Mesenchymal stem cell (in vitro differentiated cells and primary cell): ENCODE data around the gene SPATA9.
"Not testable (repeated sequence)": the region's sequence is repeated elsewhere in the genome, so short reads cannot be mapped to it uniquely, and the experiment has no call there.

Experiments
- DNase-seq: peaks from one replicate; pipeline ENCODE4 v3.0.0-alpha.2; 2013
- H2AFZ ChIP-seq: one replicate; pipeline ENCODE4 v1.6.1; 2013; ENCODE audit warnings: low read depth, mild to moderate bottlenecking, control low read depth, inconsistent platforms, low read length, moderate library complexity
- H2AK5ac ChIP-seq: 2 replicates; pipeline ENCODE4 v1.6.1; 2013; ENCODE audit warnings: low read length, moderate library complexity, mild to moderate bottlenecking, inconsistent platforms; ENCODE audit not compliant: severe bottlenecking
- H2BK120ac ChIP-seq: one replicate; pipeline ENCODE4 v1.6.1; 2013; ENCODE audit warnings: low read depth, mild to moderate bottlenecking, inconsistent platforms, low read length, moderate library complexity
- H2BK12ac ChIP-seq, 2 experiments: one replicate each; pipeline ENCODE4 v1.6.1; 2013; ENCODE audit warnings: inconsistent platforms in 2 of 2, low read length in 2 of 2, mild to moderate bottlenecking in 2 of 2, moderate library complexity in 2 of 2, control low read depth in 1 of 2
- H2BK15ac ChIP-seq: one replicate; pipeline ENCODE4 v1.6.1; 2013; ENCODE audit warnings: mild to moderate bottlenecking, low read depth, inconsistent platforms; ENCODE audit not compliant: poor library complexity, severe bottlenecking
- H2BK5ac ChIP-seq: 2 replicates; pipeline ENCODE4 v1.6.1; 2013; ENCODE audit warnings: low read depth, mild to moderate bottlenecking, low read length, control low read depth, inconsistent platforms; ENCODE audit not compliant: poor library complexity, severe bottlenecking
- H3K14ac ChIP-seq, 2 experiments: one replicate each; pipeline ENCODE4 v1.6.1; 2013; ENCODE audit warnings: inconsistent platforms in 2 of 2, low read length in 2 of 2, control low read depth in 1 of 2, mild to moderate bottlenecking in 1 of 2, moderate library complexity in 1 of 2
- H3K18ac ChIP-seq, 2 experiments: one replicate each; pipeline ENCODE4 v1.6.1; 2013; ENCODE audit warnings: inconsistent platforms in 2 of 2, low read length in 2 of 2, control low read depth in 1 of 2, low read depth in 1 of 2, mild to moderate bottlenecking in 1 of 2
- H3K23ac ChIP-seq, 2 experiments: one replicate each; pipeline ENCODE4 v1.6.1; 2013; ENCODE audit warnings: inconsistent platforms in 2 of 2, low read length in 2 of 2, mild to moderate bottlenecking in 2 of 2, moderate library complexity in 2 of 2, control low read depth in 1 of 2
- H3K27ac ChIP-seq: 2 replicates; pipeline ENCODE4 v1.5.1; 2013; ENCODE audit warnings: mild to moderate bottlenecking, moderate library complexity, low read length, control low read depth, inconsistent platforms; ENCODE audit not compliant: poor library complexity, severe bottlenecking
- H3K27me3 ChIP-seq, 2 experiments: 2 replicates each; pipeline versions ENCODE4 v1.6.1 to v1.7.0; 2013; ENCODE audit warnings: low read length in 2 of 2, mild to moderate bottlenecking in 2 of 2, moderate library complexity in 2 of 2, control low read depth in 1 of 2, inconsistent platforms in 1 of 2; ENCODE audit not compliant: control insufficient read depth in 1 of 2, insufficient read depth in 1 of 2
- H3K36me3 ChIP-seq, 2 experiments: 2 replicates each; pipeline versions ENCODE4 v1.6.1 to v1.7.0; 2013; ENCODE audit warnings: low read length in 2 of 2, control low read depth in 1 of 2, inconsistent platforms in 1 of 2, low read depth in 1 of 2, mild to moderate bottlenecking in 1 of 2; ENCODE audit not compliant: insufficient read depth in 2 of 2, control insufficient read depth in 1 of 2
- H3K4ac ChIP-seq, 2 experiments: one replicate each; pipeline ENCODE4 v1.6.1; 2013; ENCODE audit warnings: inconsistent platforms in 2 of 2, low read length in 2 of 2, mild to moderate bottlenecking in 2 of 2, moderate library complexity in 2 of 2, control low read depth in 1 of 2, low read depth in 1 of 2
- H3K4me1 ChIP-seq: 2 replicates; pipeline ENCODE4 v1.6.1; 2013; ENCODE audit warnings: low read depth, low read length, control low read depth; ENCODE audit not compliant: control insufficient read depth, insufficient read depth
- H3K4me2 ChIP-seq: 2 replicates; pipeline ENCODE4 v1.6.1; 2013; ENCODE audit warnings: low read length, mild to moderate bottlenecking, inconsistent platforms; ENCODE audit not compliant: poor library complexity, severe bottlenecking
- H3K4me3 ChIP-seq, 2 experiments: 2 replicates each; pipeline versions ENCODE4 v1.5.1 to v1.7.0; 2013; ENCODE audit warnings: low read length in 2 of 2, mild to moderate bottlenecking in 2 of 2, control low read depth in 1 of 2, low read depth in 1 of 2; ENCODE audit not compliant: insufficient read depth in 1 of 2
- H3K79me1 ChIP-seq: replicated peaks from 2 replicates; pipeline ENCODE4 v1.6.1; 2013; ENCODE audit warnings: mild to moderate bottlenecking, control low read depth, low read length, inconsistent platforms; ENCODE audit not compliant: poor library complexity, severe bottlenecking
- H3K9ac ChIP-seq: 2 replicates; pipeline ENCODE4 v1.7.0; 2013; ENCODE audit warnings: mild to moderate bottlenecking, low read length, moderate library complexity
- H3K9me3 ChIP-seq: 2 replicates; pipeline ENCODE4 v1.7.0; 2013; ENCODE audit warnings: mild to moderate bottlenecking, low read length; ENCODE audit not compliant: control insufficient read depth
- H4K8ac ChIP-seq: one replicate; pipeline ENCODE4 v1.6.1; 2013; ENCODE audit warnings: inconsistent platforms, mild to moderate bottlenecking, low read length, moderate library complexity
- H4K91ac ChIP-seq: one replicate; pipeline ENCODE4 v1.6.1; 2013; ENCODE audit warnings: mild to moderate bottlenecking, low read length, inconsistent platforms
- whole genome bisulfite sequencing: methylation state at CpG from one replicate; pipeline ENCODE4 v1.1.7; 2013; ENCODE audit warnings: mixed read lengths; 5-methylcytosine and 5-hydroxymethylcytosine counted together

SPATA9 gene

DNA sequence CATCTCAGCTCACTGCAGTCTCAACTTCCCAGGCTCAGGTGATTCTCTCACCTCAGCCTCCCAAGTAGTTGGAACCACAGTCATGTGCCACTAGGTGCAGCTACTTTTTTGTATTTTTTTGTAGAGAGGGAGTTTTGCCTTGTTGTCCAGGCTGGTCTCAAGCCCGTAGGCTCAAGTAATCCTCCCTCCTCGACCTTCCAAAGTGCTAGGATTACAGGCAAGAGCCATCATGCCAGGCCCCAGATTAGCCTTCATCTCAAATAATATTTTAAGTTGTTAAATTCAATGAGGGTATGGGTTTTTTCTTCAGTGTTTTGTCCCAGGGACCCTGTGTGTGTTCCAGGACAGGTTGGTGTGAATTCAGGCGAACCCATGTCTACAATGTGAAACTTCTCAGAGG lies 48.7 kb downstream of the SPATA9 start:
- H3K14ac ChIP-seq: no peak overlapping the region
- H3K4me1 ChIP-seq: peaks cover 2% of the 10 kb centered on the region
- no peak overlapping the region for H3K18ac ChIP-seq
- H2BK15ac ChIP-seq: no peak overlapping the region
- no peak overlapping the region for H3K4ac ChIP-seq
- no peak overlapping the region for H2BK12ac ChIP-seq
- no peak overlapping the region for H3K9ac ChIP-seq
- no peak overlapping the region for H4K91ac ChIP-seq
- no peaks in the 10 kb centered on the region for H3K36me3 ChIP-seq
- H2BK5ac ChIP-seq: no peak overlapping the region
- no peaks in the 10 kb centered on the region for H3K9me3 ChIP-seq
- no peak overlapping the region for H3K23ac ChIP-seq
- no peak overlapping the region for H3K4me3 ChIP-seq
- no peak overlapping the region for H2BK120ac ChIP-seq
- WGBS: 100% methylated on average over 2 of the region's 3 CpGs
- no peaks in the 10 kb centered on the region for H3K27me3 ChIP-seq
- no peak overlapping the region for H4K8ac ChIP-seq
- no peak overlapping the region for H2AK5ac ChIP-seq
- no peak for DNase-seq
- no peaks in the 10 kb centered on the region for H3K79me1 ChIP-seq
- H2AFZ ChIP-seq: no peak overlapping the region
- no peak overlapping the region for H3K4me2 ChIP-seq
- H3K27ac ChIP-seq: no peak overlapping the region

- H3K36me3 ChIP-seq: no peaks in the 10 kb centered on the region
- no peak overlapping the region for H3K4me2 ChIP-seq
- H2BK120ac ChIP-seq: no peak overlapping the region
- H2BK12ac ChIP-seq: no peak overlapping the region
- H2BK15ac ChIP-seq: no peak overlapping the region
- H4K8ac ChIP-seq: no peak overlapping the region
- H3K9ac ChIP-seq: no peak overlapping the region
- peaks cover 2% of the 10 kb centered on the region for H3K4me1 ChIP-seq
- H3K27ac ChIP-seq: no peak overlapping the region
- H2AK5ac ChIP-seq: no peak overlapping the region
- no peak overlapping the region for H2AFZ ChIP-seq
- WGBS: 95% methylated on average over 3 of the region's 3 CpGs
- no peak for DNase-seq
- H3K27me3 ChIP-seq: no peaks in the 10 kb centered on the region
- H3K4ac ChIP-seq: no peak overlapping the region
- no peaks in the 10 kb centered on the region for H3K79me1 ChIP-seq
- no peak overlapping the region for H3K23ac ChIP-seq
- no peak overlapping the region for H3K14ac ChIP-seq
- no peaks in the 10 kb centered on the region for H3K9me3 ChIP-seq
- H2BK5ac ChIP-seq: no peak overlapping the region
- no peak overlapping the region for H4K91ac ChIP-seq
- H3K18ac ChIP-seq: no peak overlapping the region
- H3K4me3 ChIP-seq: no peak overlapping the region
Observed at GRCh38 chr5:95633671-95634070, 49.1 kb downstream of the SPATA9 start.

- not testable (repeated sequence) for H3K9ac ChIP-seq, H3K23ac ChIP-seq, H3K79me1 ChIP-seq, H2AFZ ChIP-seq, H3K9me3 ChIP-seq, H3K27ac ChIP-seq, H2BK120ac ChIP-seq, DNase-seq, H2AK5ac ChIP-seq, H3K36me3 ChIP-seq, H2BK5ac ChIP-seq, H2BK15ac ChIP-seq, H3K18ac ChIP-seq, H3K27me3 ChIP-seq, H3K14ac ChIP-seq, H3K4ac ChIP-seq, H3K4me1 ChIP-seq, H3K4me2 ChIP-seq, H4K91ac ChIP-seq, H3K4me3 ChIP-seq, H4K8ac ChIP-seq, H2BK12ac ChIP-seq
- WGBS: 100% methylated on average over 2 of the region's 2 CpGs
Observed at GRCh38 chr5:95632942-95633341, 49.8 kb downstream of the SPATA9 start.

- H4K8ac ChIP-seq: no peak overlapping the region
- H2BK12ac ChIP-seq: no peak overlapping the region
- no peak overlapping the region for H3K14ac ChIP-seq
- H2AK5ac ChIP-seq: no peak overlapping the region
- peak overlapping the region in 1 of 2 experiments; percentile 1 for H3K4me3 ChIP-seq
- H3K36me3 ChIP-seq: no peaks in the 10 kb centered on the region
- no peaks in the 10 kb centered on the region for H3K27me3 ChIP-seq
- H3K23ac ChIP-seq: no peak overlapping the region
- peaks cover 2% of the 10 kb centered on the region for H3K4me1 ChIP-seq
- H3K4ac ChIP-seq: no peak overlapping the region
- no peak overlapping the region for H4K91ac ChIP-seq
- peak; percentile 61 for DNase-seq
- H2BK120ac ChIP-seq: no peak overlapping the region
- peak overlapping the region; percentile 39 for H3K27ac ChIP-seq
- no peak overlapping the region for H2BK5ac ChIP-seq
- WGBS: 83% methylated on average over 4 of the region's 4 CpGs
- no peak overlapping the region for H2BK15ac ChIP-seq
- H2AFZ ChIP-seq: peak overlapping the region; percentile 33
- H3K18ac ChIP-seq: peak overlapping the region in 1 of 2 experiments; percentile 26
- H3K4me2 ChIP-seq: no peak overlapping the region
- H3K9me3 ChIP-seq: no peaks in the 10 kb centered on the region
- H3K79me1 ChIP-seq: no peaks in the 10 kb centered on the region
- H3K9ac ChIP-seq: peak overlapping the region; percentile 44
Observed at GRCh38 chr5:95631991-95632675, 50.7 kb downstream of the SPATA9 start.
